CD14-positive monocyte (primary cell): ENCODE measurements around the gene FIZ1. TPM values are rescaled to one million over a fixed set of nuclear protein-coding genes. Genes with fewer than 3 reads are reported as not detected.

Source experiments
- DNase-seq, 3 donors: peaks; one replicate each; pipeline ENCODE4 v3.0.0-alpha.2; 2011 to 2022
- H2AFZ ChIP-seq: 2 replicates; pipeline ENCODE4 v1.6.0; 2012; ENCODE audit warnings: mild to moderate bottlenecking, low read depth, low read length, inconsistent platforms; ENCODE audit not compliant: insufficient read depth, poor library complexity, severe bottlenecking
- H3K27ac ChIP-seq, 2 donors: 1 replicate in 1 of 2; 2 replicates in 1 of 2; pipeline ENCODE4 v1.5.1; 2012 to 2013; ENCODE audit warnings: low read length in 2 of 2, control low read depth in 1 of 2, inconsistent platforms in 1 of 2, low read depth in 1 of 2, mild to moderate bottlenecking in 1 of 2
- H3K27me3 ChIP-seq, 2 donors: one replicate each; pipeline versions ENCODE4 v1.6.0 to v1.6.1; 2011 to 2013; ENCODE audit warnings: low read length in 2 of 2; ENCODE audit not compliant: control insufficient read depth in 2 of 2, insufficient read depth in 2 of 2
- H3K36me3 ChIP-seq, 2 donors: replicated peaks in 1 of 2; 1 replicate in 1 of 2; 2 replicates in 1 of 2; pipeline versions ENCODE4 v1.5.1 to v1.6.1; 2012 to 2013; ENCODE audit warnings: low read length in 2 of 2, control low read depth in 1 of 2, inconsistent platforms in 1 of 2, mild to moderate bottlenecking in 1 of 2; ENCODE audit not compliant: insufficient read depth in 2 of 2, control insufficient read depth in 1 of 2
- H3K4me1 ChIP-seq, 2 donors: 1 replicate in 1 of 2; 2 replicates in 1 of 2; pipeline versions ENCODE4 v1.5.1 to v1.6.1; 2012 to 2013; ENCODE audit warnings: low read length in 2 of 2, control low read depth in 1 of 2, inconsistent platforms in 1 of 2, mild to moderate bottlenecking in 1 of 2, moderate library complexity in 1 of 2; ENCODE audit not compliant: insufficient read depth in 2 of 2, control insufficient read depth in 1 of 2
- H3K4me2 ChIP-seq: replicated peaks from 2 replicates; pipeline ENCODE3; 2012; ENCODE audit warnings: low read length, moderate library complexity, mild to moderate bottlenecking; ENCODE audit not compliant: poor library complexity, severe bottlenecking; ENCODE audit errors: extremely low read depth
- H3K4me3 ChIP-seq, 3 experiments: fragments of 200-600 bp in 1 of 3; sonication (generic) in 1 of 3; replicated peaks in 1 of 3; 1 replicate in 2 of 3; 2 replicates in 1 of 3; pipeline ENCODE4 v1.5.1; 2011 to 2013; ENCODE audit warnings: low read length in 3 of 3, mild to moderate bottlenecking in 3 of 3, control low read depth in 2 of 3, low read depth in 2 of 3, inconsistent platforms in 1 of 3, moderate library complexity in 1 of 3
- H3K79me2 ChIP-seq: 2 replicates; pipeline ENCODE4 v1.6.0; 2012; ENCODE audit warnings: mild to moderate bottlenecking, control low read depth, inconsistent platforms, low read length, moderate library complexity; ENCODE audit not compliant: insufficient read depth
- H3K9ac ChIP-seq: 2 replicates; pipeline ENCODE4 v1.6.0; 2017; ENCODE audit warnings: low read length, mild to moderate bottlenecking; ENCODE audit not compliant: insufficient read depth, poor library complexity, severe bottlenecking
- H3K9me3 ChIP-seq, 2 donors: replicated peaks in 1 of 2; 1 replicate in 1 of 2; 2 replicates in 1 of 2; pipeline versions ENCODE4 v1.5.1 to v1.6.1; 2012 to 2013; ENCODE audit warnings: low read length in 2 of 2, control low read depth in 1 of 2; ENCODE audit not compliant: control insufficient read depth in 1 of 2, insufficient read depth in 1 of 2
- H4K20me1 ChIP-seq: 2 replicates; pipeline ENCODE4 v1.6.0; 2012; ENCODE audit warnings: mild to moderate bottlenecking, low read length, control low read depth, moderate library complexity; ENCODE audit not compliant: insufficient read depth
- H3K27ac Mint-ChIP-seq, 7 donors: one replicate each; pipeline ENCODE4 v1.8.0; 2020; ENCODE audit warnings: mild to moderate bottlenecking in 7 of 7, mixed read lengths in 7 of 7, moderate library complexity in 6 of 7, inconsistent platforms in 2 of 7
- H3K27me3 Mint-ChIP-seq, 3 donors: one replicate each; pipeline ENCODE4 v1.8.0; 2021 to 2022; ENCODE audit warnings: low read depth in 3 of 3, mild to moderate bottlenecking in 3 of 3, mixed read lengths in 3 of 3, moderate library complexity in 3 of 3, inconsistent platforms in 1 of 3
- H3K36me3 Mint-ChIP-seq, 2 donors: one replicate each; pipeline ENCODE4 v1.8.0; 2020; ENCODE audit warnings: mixed read lengths in 2 of 2, inconsistent platforms in 1 of 2, mild to moderate bottlenecking in 1 of 2
- H3K4me1 Mint-ChIP-seq: one replicate; pipeline ENCODE4 v1.8.0; 2020; ENCODE audit warnings: mild to moderate bottlenecking, mixed read lengths
- H3K4me3 Mint-ChIP-seq, 2 donors: one replicate each; pipeline ENCODE4 v1.8.0; 2020; ENCODE audit warnings: mild to moderate bottlenecking in 2 of 2, mixed read lengths in 2 of 2, moderate library complexity in 1 of 2
- H3K9me3 Mint-ChIP-seq, 7 donors: one replicate each; pipeline ENCODE4 v1.8.0; 2020 to 2022; ENCODE audit warnings: mixed read lengths in 7 of 7, mild to moderate bottlenecking in 6 of 7, moderate library complexity in 6 of 7, inconsistent platforms in 2 of 7
- CTCF ChIP-seq: fragments of 200-600 bp; IDR thresholded peaks from one replicate; pipeline ENCODE4 v1.8.0; 2022; ENCODE audit warnings: antibody characterized with exemption, mild to moderate bottlenecking
- WGBS: methylation state at CpG from one replicate; pipeline ENCODE4 v1.1.5; 2013; ENCODE audit warnings: missing lambda C conversion rate; ENCODE audit not compliant: insufficient coverage; 5-methylcytosine and 5-hydroxymethylcytosine counted together
- intact Hi-C, 2 donors: fragments of 100-400 bp; cut with micrococcal nuclease; formaldehyde crosslinking; loops; one replicate each; pipeline versions ENCODE4 v1.15.0 to v1.15.1; 2023
- polyA plus RNA-seq, 3 donors: library from polyadenylated mRNA; depleted of rRNA in 1 of 3; unstranded in 2 of 3; stranded (reverse) in 1 of 3; fragments of 300-500 nt in 2 of 3; fragments of >200 nt in 1 of 3; fragmentation: Illumina TruSeq in 2 of 3; gene quantifications; 1 replicate in 2 of 3; 2 replicates in 1 of 3; pipeline ENCODE4 v1.2.3, GENCODE V29; 2012 to 2021

The FIZ1 gene
- polyA plus RNA-seq, 3 donors, result 1.2 to 2.6 (median 1.6) TPM

GRCh38 chr19:55613930-55614710 lies 14.8 kb upstream of the FIZ1 start:
- peaks cover 36 to 58% of the 10 kb centered on the region in 2 donors for H3K36me3 Mint-ChIP-seq
- Histone ChIP-seq H3K79me2 (peaks cover 60% of the 10 kb centered on the region), H4K20me1 (peaks cover 41% of the 10 kb centered on the region), H3K9me3 (no peaks in the 10 kb centered on the region), H3K4me1 (peaks cover 35 to 38% of the 10 kb centered on the region in 2 donors), H3K27ac (no peak overlapping the region), H2AFZ (no peak overlapping the region), H3K4me3 (no peak overlapping the region), H3K27me3 (no peaks in the 10 kb centered on the region), H3K4me2 (no peak overlapping the region), H3K36me3 (peaks cover 20 to 43% of the 10 kb centered on the region in 2 donors), H3K9ac (no peak overlapping the region)
- no peak for DNase-seq
- H3K9me3 Mint-ChIP-seq, result peaks cover 0 to 2% (median 0%) of the 10 kb centered on the region in 7 donors
- TF ChIP-seq CTCF, result no peak
- no peak overlapping the region for H3K27ac Mint-ChIP-seq
- WGBS, result 96% methylated on average over 70 of the region's 75 CpGs
- H3K4me1 Mint-ChIP-seq, result peaks cover 55% of the 10 kb centered on the region
- no peaks in the 10 kb centered on the region for H3K27me3 Mint-ChIP-seq
- H3K4me3 Mint-ChIP-seq, result no peak overlapping the region
- intact Hi-C loops, result no loop called here

GRCh38 chr19:55613396-55613795 lies 14.1 kb upstream of the FIZ1 start:
- no peak overlapping the region for H2AFZ ChIP-seq
- no peak overlapping the region for H3K4me2 ChIP-seq
- WGBS, result over 99% methylated on average over 20 of the region's 27 CpGs
- no peak overlapping the region for H3K27ac ChIP-seq
- DNase-seq, result no peak
- no peak for TF ChIP-seq CTCF
- no peaks in the 10 kb centered on the region for H3K9me3 ChIP-seq
- H4K20me1 ChIP-seq, result peaks cover 47% of the 10 kb centered on the region
- peaks cover 20 to 44% of the 10 kb centered on the region in 2 donors for H3K36me3 ChIP-seq
- no peak overlapping the region for H3K9ac ChIP-seq
- Mint-ChIP-seq H3K36me3 (peaks cover 39 to 63% of the 10 kb centered on the region in 2 donors), H3K4me1 (peaks cover 53% of the 10 kb centered on the region), H3K4me3 (no peak overlapping the region), H3K27ac (no peak overlapping the region), H3K9me3 (peaks cover 0 to 2% (median 0%) of the 10 kb centered on the region in 7 donors), H3K27me3 (no peaks in the 10 kb centered on the region)
- H3K27me3 ChIP-seq, result no peaks in the 10 kb centered on the region
- peaks cover 27 to 31% of the 10 kb centered on the region in 2 donors for H3K4me1 ChIP-seq
- intact Hi-C loops, result no loop called here
- peaks cover 67% of the 10 kb centered on the region for H3K79me2 ChIP-seq
- no peak overlapping the region for H3K4me3 ChIP-seq
